NCI-H2196 (cell line): ENCODE data around the gene PIGU.
"Not testable (repeated sequence)": the region's sequence is repeated elsewhere in the genome, so short reads cannot be mapped to it uniquely, and the experiment has no call there.

Source experiments
- DNase-seq: peaks from one replicate; lab custom pipeline; 2025; ENCODE audit not compliant: unreplicated experiment; lab: John Stamatoyannopoulos, UW

The PIGU gene

DNA sequence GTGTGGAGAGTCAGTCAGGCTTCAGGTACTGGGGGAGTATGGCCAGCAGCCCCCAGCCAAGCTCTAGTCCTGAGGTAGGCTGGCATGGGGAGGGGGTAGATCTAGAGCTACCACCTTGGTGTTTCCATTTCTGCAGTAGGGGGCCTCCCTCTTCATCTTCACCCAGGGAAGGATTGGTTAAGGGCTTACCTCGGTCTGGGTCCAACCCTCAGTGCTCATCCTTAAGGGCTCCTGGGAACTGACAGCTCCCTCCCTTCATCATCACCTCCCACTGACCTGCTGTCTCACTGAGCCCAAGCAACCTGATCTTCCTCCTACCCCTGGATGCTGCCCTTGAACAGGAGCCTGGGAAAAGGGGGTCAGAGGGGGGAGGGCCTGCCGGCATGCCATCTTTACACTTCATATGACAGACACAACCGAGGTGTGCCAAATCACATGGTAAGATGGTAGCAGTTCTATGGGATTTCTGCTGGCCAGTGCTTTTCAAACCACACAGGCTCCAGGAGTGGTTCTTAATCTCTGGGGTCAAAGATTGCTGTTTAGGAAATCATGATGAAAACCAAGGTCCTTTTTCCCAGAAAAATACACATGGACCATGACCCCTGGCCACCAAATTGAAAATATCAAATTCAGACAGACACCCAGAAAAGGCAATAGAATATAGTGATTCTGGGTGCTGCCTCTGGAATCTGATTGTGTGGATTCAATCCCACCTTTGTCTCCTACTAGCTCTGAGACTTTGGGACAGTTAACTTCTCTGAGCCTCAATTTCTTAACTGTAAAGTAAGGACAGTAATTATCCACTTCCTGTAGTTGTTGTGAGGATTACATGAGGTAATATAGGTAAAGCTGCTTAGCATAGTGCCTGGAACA is 30.3 kb upstream of the PIGU start:
- no peak for DNase-seq

DNA sequence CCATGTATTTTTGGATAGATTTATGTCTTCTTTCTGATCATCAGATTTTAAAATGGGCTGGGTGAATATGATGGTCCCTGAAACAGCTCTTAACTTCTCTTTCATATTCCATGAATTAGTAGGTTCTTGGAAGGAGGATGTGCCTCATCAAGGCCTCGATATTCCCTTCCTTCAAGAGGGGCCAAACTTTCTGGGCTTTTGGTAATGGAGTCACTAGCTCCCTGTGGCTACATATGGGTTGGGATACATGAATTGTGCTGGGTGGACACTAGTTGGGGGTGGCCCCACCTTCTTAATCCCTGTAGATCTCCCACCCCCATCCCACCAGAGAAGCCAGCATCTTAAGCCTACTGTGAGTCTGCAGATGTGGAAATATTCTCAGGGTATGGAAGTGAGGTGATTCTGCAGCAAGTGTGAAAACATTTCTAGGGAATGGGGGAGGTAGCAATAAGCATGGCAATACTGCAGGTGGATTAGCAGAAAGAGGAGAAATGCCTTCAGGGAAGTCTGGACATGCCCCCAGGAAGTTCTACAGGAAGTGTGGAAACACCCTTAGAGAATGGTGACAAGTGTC is 29.5 kb upstream of the PIGU start:
- DNase-seq = no peak

GRCh38 chr20:34705397-34706301 is 28.8 kb upstream of the PIGU start:
- DNase-seq = peak; percentile 46

GRCh38 chr20:34705008-34705396 is 28.1 kb upstream of the PIGU start:
- no peak for DNase-seq

- DNase-seq = peak; percentile 93
Measured at GRCh38 chr20:34704177-34705007, 27.5 kb upstream of the PIGU start, which contains the start of gene TP53INP2. TP53INP2 (plus strand) TSS chr20:34704344; CDS start chr20:34708740, 4,396 bp downstream.

GRCh38 chr20:34703424-34704176 is 26.7 kb upstream of the PIGU start:
- no peak for DNase-seq

DNA sequence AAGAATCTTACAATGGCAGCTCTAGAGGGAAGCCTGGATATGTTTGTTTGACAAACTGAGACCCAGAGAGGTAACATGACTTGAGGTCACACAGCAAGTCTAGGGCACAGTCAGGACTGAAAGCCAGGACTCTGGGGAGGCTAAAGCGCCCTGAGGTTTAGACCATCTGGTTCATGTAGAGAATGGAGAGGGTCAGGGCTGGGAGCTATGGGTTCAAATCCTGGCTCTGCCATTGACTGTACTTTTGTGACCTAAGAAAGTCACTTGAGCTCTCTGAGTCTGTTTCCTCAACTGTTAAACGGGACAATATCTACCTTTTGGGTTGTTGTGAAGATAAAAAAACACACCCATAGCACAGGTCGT is 26.1 kb upstream of the PIGU start:
- DNase-seq = no peak

DNA sequence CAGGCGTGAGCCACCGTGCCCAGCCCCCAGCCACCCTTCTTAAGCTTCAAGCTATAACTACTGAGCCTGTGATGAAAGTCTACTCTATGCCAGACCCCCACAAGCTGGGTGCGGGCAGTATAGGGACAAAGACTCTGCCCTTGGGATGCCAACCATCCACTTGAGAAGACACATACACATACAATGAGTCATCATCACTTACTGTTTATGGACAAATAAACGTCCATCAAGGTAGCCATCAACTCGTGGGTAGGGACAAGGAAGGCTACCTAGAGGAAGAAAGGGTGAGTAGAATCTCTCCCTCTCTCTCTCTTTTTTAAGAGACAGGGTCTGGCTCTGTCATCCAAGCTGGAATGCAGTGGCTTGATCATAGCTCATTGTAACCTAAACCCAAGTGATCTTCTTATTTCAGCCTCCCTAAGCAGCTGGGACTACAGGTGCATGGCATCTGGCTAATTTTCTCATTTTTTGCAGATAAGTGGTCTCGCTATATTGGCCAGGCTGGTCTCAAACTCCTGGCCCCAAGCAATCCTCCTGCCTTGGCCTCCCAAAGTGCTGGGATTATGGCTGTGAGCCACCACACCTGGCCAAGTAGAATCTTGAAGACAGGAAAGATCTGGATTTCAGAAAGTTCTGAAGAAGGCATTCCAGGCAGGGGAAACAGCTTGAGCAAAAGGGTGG is 24.7 kb upstream of the PIGU start:
- no peak for DNase-seq

DNA sequence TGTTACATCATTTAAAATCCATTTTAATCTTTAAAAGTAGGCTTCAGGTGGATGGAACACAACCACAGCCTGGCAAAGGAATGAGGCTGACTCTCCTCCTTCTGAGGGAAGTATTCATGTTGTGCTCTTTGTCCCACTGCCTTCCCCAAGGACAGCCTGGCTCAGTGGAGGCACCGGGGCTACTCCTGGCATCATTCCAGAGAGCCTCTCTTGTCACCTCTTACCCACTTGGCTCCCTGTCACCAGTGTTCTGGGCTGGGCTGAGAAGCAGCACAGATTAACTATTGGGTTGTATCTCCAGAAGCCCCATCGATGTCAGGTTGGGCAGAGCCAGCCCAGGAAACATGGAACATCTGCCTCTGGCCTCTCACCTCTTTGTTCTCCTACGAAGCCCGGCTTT is 16.5 kb upstream of the PIGU start:
- no peak for DNase-seq

DNA sequence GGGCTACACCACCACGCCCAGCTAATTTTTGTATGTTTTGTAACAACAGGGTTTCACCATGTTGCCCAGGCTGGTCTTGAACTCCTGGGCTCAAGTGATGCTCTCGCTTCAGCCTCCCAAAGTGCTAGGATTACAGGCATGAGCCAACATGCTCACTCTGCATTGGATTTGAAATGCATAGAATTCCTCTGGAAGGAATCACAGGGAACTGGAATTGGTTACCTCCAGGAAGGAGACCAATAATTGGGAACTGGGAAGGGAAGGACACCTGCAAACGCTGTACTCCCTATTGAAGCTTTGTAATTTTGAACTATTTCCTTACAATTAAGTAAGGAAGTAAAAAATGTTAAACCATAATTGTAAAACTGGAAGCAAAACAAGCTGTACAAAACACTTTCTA is 14.9 kb upstream of the PIGU start:
- DNase-seq = no peak

GRCh38 chr20:34689486-34689885 is 12.6 kb upstream of the PIGU start:
- no peak for DNase-seq

DNA sequence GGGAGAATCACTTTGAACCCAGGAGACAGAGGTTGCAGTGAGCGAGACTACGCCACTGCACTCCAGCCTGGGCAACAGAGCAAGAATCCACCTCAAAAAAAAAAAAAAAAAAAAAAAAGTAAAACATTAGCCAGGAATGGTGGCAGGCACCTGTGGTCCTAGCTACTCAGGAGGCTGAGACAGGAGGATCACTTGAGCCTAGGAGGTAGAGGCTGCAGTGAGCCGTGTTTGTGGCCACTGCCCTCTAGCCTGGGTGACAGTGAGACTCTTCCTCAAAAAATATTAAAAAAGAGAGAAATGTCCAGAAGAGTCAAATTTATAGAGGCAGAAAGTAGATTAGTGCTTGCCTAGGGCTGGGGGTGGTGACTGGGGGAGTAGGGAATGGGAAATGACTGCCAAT is 6.8 kb upstream of the PIGU start:
- DNase-seq = no peak

DNA sequence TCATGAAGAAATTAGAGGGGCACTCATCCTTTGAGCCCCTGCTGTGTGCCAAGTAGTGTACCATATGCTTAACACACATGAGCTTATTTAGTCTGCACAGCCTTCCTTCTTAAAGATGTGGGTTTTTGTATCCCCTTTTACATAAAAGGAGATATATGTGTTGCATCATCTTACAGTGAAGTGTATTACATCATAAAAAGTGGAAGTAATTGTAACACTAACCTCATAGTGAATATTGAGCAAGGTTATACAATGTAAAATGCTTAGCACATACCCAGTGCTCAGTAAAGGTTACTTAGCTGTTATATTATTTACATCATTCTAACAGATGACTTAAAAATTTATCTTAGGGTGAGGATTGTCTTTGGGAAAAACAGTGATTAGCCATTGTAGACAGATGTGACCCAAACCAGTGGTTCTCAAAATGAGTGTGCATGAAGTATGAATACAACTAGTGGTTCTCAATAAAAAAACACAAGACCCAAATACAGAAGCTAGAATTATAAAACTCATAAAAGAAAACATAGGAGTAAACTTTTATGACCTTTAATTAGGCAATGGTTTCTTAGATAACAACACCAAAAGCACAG is 3.8 kb upstream of the PIGU start:
- no peak for DNase-seq

- no peak for DNase-seq
Measured at GRCh38 chr20:34675993-34676641, 775 bp downstream of the PIGU start.

DNA sequence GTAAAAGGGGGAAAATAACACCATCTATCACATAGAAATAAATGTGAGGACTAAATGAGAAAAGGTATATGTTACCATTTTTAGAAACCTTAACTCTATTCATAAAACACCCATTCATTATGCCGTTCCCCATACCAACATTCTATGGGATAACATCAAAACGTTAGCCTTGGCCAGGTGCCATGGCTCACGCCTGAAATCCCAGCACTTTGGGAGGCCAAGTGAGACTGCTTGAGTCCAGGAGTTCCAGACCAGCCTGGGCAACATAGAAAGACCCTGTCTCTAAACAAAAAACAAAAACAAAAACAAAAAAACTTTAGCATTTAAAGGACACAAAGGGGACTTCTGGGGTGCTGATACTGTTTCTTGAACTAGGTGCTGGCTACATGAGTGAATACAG is 1.3 kb downstream of the PIGU start:
- DNase-seq = no peak

DNA sequence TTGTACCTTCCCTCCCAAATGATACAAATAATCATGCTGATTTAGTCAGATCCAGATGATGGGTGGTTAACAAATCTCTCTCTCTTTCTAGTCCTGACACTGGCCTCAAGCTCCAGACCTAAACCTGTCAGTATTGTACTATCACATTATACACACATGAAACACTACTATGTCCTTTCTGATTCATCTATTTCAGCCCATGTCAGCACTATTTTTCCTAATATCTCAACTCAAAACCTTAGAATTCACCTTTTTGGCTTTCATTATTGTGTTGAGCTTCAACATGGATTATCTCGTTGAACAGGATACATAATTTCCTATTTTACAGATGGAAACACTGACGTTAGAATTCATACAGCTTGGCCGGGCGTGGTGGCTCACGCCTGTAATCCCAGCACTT is 3.5 kb downstream of the PIGU start:
- DNase-seq = no peak

- DNase-seq = no peak
Measured at GRCh38 chr20:34669094-34669493, 7.8 kb downstream of the PIGU start.

GRCh38 chr20:34664751-34665150 is 12.1 kb downstream of the PIGU start:
- DNase-seq = not testable (repeated sequence)
